GM18517 (cell line): ENCODE measurements around the gene MBD1.
"Not testable (repeated sequence)": the region's sequence is repeated elsewhere in the genome, so short reads cannot be mapped to it uniquely, and the experiment has no call there.

Source experiments
- ATAC-seq: cut with Tn5 transposase; IDR thresholded peaks from one replicate; pipeline ENCODE4 v1.9.1; 2021; ENCODE audit warnings: mild to moderate bottlenecking, moderate library complexity; ENCODE audit not compliant: unreplicated experiment

The MBD1 gene

GRCh38 chr18:50293039-50293438 is 11.7 kb upstream of the MBD1 start:
- no peak for ATAC-seq

DNA sequence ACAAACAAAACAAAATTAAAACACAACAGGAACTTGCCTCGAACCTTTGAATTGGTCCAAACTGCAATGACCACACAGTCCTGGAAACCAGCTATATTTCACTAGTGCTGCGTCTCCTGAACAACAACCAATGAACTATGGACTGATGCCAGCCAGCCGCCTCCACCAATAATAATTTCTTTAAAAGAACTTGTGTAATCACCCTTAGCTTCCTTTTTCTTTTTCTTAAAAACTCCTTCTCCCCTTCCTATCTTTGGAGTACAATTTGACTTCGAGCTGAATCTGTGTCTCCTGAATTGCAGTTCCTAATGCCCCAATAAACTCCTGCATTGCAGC is 7.8 kb upstream of the MBD1 start:
- no peak for ATAC-seq

DNA sequence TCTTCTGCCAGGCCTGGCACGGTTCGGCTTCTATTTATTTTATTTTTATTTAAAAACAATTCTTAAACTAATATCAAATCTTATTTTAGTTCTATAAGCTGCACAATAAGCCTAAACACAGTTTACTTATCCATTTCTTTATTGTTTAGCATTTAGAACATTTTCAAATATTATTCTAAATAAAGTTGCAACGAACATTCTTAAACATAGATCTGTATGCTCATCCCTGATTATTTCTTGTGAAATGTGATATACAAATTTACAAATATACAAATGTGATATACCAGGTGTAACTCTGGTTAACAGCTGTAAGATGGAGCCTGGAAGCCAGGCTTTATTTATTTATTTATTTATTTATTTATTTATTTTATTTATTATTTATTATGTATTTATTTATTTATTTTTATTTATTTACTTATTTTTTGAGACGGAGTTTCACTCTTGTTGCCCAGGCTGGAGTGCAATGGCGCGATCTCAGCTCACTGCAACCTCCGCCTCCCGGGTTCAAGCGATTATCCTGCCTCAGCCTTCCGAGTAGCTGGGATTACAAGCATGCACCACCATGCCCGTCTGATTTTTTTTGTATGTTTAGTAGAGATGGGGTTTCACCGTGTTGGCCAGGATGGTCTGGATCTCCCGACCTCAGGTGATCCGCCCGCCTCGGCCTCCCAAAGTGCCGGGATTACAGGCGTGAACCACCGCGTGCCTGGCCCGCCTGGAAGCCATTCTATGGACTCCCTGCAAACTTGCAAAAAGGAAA is 7.2 kb upstream of the MBD1 start:
- ATAC-seq = not testable (repeated sequence)

GRCh38 chr18:50287441-50288347 is 6.4 kb upstream of the MBD1 start, which contains the start of gene CXXC1:
Gene CXXC1 (minus strand): TSS chr18:50287692. CDS start chr18:50287589, 103 bp downstream.
- ATAC-seq = peak; percentile 92

DNA sequence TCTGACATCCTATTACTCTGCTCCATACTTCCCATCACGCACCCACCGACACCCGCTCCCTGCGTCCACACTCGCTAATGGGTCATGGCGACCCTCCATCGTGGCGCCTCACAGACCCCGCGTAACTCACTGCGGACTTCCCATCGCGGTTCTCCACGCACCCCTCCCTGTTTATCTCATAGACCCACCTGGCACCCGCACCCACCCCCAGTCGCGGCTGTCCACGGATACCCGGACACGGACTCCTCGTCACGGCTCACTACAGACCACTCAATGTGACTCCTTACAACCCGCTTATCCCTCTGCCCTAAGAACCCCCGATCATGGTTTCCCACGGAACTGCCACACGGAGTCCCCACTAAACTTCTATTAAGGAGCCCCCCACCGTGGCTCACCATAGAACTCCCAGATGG is 5.7 kb upstream of the MBD1 start:
- no peak for ATAC-seq

- no peak for ATAC-seq
Observed at GRCh38 chr18:50286391-50287027, 5.2 kb upstream of the MBD1 start.

GRCh38 chr18:50285631-50286321 is 4.5 kb upstream of the MBD1 start:
- no peak for ATAC-seq

DNA sequence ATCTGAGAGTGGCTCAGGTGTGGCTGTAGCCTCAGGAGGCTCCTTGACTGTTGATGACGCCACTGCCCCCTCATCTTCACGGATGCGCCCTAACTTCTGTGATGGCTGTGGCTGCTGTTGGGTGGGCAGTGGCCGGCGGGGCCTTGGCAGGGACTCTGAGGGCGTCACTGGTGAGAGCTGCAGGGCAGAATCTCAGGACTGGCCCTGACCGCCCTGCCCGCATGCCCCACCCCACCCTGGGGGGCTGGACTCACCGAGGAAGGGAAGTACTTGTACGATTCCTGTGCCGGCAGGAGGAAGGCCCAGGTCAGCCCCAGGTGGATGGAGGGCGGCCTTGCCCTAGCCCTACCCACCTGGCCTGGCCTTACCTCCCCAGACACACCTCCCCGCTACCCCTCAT is 3.7 kb upstream of the MBD1 start:
- no peak for ATAC-seq

GRCh38 chr18:50284255-50284885 is 3.0 kb upstream of the MBD1 start:
- ATAC-seq = no peak

- no peak for ATAC-seq
Observed at GRCh38 chr18:50283469-50284209, 2.3 kb upstream of the MBD1 start.

- no peak for ATAC-seq
Observed at GRCh38 chr18:50282521-50283335, 1.4 kb upstream of the MBD1 start.

GRCh38 chr18:50281972-50282520 is 723 bp upstream of the MBD1 start:
- ATAC-seq = no peak

DNA sequence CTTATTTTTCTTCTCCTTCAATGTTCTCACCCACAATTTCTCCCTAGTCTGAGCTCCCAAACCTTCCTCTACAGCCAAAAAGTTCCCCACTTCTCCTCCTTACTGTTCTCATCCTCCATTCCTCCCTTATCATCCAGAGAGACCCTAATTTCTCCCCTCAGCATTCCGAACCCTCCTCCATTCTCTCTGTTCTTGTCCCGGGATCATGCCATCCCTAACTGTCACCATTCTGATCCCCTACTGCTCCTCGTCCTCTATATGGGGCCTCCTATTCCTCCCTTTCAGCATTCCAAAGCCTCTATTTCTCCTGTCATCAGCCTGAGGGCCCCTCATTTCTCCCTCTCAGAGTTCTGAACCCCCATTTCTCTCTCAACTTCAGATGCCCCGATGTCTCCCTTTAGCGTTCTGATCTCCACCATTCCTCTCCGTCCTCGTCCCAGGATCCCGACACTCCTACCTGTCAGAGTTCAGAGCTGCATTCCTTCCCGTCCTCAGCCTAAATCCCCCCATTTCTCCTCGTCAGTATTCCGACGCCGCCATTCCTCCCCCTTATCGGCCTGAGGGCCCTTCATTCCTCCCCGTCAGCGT is 522 bp downstream of the MBD1 start:
- ATAC-seq = no peak

DNA sequence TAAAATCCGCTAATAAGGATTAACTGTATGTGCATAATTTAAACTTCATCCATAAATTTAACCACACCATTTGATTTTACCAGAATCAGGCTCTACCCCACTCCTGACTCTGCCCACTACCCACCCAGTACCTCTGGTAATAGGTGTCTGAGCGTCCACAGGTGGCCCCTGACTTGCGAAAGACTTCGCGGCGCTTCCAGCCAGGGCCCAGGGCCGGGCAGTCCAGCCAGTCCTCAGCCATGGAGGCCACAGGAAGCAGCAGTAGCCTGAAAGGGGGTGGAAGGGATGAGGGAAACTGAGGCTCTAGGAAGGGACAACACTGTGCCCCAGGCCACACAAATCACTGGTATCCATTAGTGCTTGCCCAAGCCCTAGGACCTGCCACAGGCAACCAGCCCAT is 1.6 kb downstream of the MBD1 start:
- ATAC-seq = no peak

- no peak for ATAC-seq
Observed at GRCh38 chr18:50277942-50278341, 3.4 kb downstream of the MBD1 start.

- no peak for ATAC-seq
Observed at GRCh38 chr18:50276452-50276851, 4.9 kb downstream of the MBD1 start.

DNA sequence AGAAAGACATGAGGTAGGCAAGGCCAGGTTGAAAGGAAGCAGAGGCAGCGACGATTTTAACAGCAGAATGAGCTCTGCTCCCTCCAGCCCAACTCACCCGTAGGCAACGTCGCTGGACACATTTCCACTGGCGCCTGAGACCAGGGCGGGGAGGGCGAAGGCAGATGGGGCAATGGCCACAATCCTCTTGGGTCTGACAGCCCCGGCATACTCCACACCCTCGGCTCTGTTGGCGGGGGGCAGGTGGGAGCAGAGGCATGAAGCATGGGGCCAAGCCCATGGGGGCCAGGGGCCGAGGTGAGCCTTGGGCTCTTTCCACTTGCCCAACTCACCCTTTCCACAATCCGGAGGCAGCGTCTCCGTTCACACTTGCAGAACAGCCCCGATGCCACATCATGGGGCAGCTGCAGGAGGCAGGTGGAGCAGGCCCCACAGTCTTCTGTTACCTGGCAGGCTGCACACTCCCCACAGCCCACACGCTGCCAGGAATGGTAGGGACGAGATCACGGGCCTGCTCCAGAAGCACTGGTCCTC is 5.8 kb downstream of the MBD1 start:
- ATAC-seq = no peak

GRCh38 chr18:50274941-50275340 is 6.4 kb downstream of the MBD1 start:
- ATAC-seq = no peak
